B cell (primary cell): ENCODE measurements around the gene HOXB8. TPM values are rescaled to one million over a fixed set of nuclear protein-coding genes. Genes with fewer than 3 reads are reported as not detected.

Experiments
- ATAC-seq: fragments of 200-7000 bp; cut with Tn5 transposase; one replicate; pipeline ENCODE4 v1.10.0; 2021; ENCODE audit warnings: low read depth, mild to moderate bottlenecking, moderate number of reproducible peaks, moderate library complexity
- CTCF ChIA-PET: fragments of 350-600 bp; sonication (Branson Sonifier 250); formaldehyde crosslinking; loops from one replicate; lab custom pipeline; 2021; ENCODE audit warnings: antibody characterized with exemption, inconsistent platforms; lab: Charles Lee
- POLR2A ChIA-PET: fragments of 350-600 bp; sonication (Branson Sonifier 250); formaldehyde crosslinking; loops from one replicate; lab custom pipeline; 2021; ENCODE audit warnings: antibody characterized with exemption; lab: Charles Lee
- DNase-seq: peaks from one replicate; pipeline ENCODE4 v3.0.0; 2013
- H2AFZ ChIP-seq: 2 replicates; pipeline ENCODE4 v1.6.1; 2012; ENCODE audit warnings: mild to moderate bottlenecking, low read depth, low read length; ENCODE audit not compliant: insufficient read depth, poor library complexity, severe bottlenecking
- H3K27ac ChIP-seq, 2 donors: 1 replicate in 1 of 2; 2 replicates in 1 of 2; pipeline ENCODE4 v1.5.1; 2012 to 2013; ENCODE audit warnings: low read length in 2 of 2, mild to moderate bottlenecking in 2 of 2, moderate library complexity in 1 of 2
- H3K27me3 ChIP-seq, 4 experiments: fragments of 200-600 bp in 1 of 4; sonication (generic) in 1 of 4; replicated peaks in 1 of 4; 1 replicate in 2 of 4; 2 replicates in 2 of 4; pipeline versions ENCODE4 v1.6.1 to v1.7.0; 2013 to 2016; ENCODE audit warnings: low read length in 3 of 4, mild to moderate bottlenecking in 2 of 4, mixed read lengths in 1 of 4, moderate library complexity in 1 of 4; ENCODE audit not compliant: insufficient read depth in 4 of 4, control insufficient read depth in 3 of 4; ENCODE audit errors: control extremely low read depth in 1 of 4
- H3K36me3 ChIP-seq, 2 experiments: replicated peaks in 1 of 2; 1 replicate in 1 of 2; 2 replicates in 1 of 2; pipeline versions ENCODE4 v1.6.1 to v1.7.1; 2013; ENCODE audit warnings: low read length in 1 of 2; ENCODE audit not compliant: insufficient read depth in 2 of 2, control insufficient read depth in 1 of 2; ENCODE audit errors: control extremely low read depth in 1 of 2, extremely low read depth in 1 of 2
- H3K4me1 ChIP-seq, 2 donors: fragments of 200-600 bp in 1 of 2; sonication (generic) in 1 of 2; 1 replicate in 1 of 2; 2 replicates in 1 of 2; pipeline versions ENCODE4 v1.5.1 to v1.6.1; 2013 to 2017; ENCODE audit warnings: low read length in 2 of 2; ENCODE audit not compliant: control insufficient read depth in 2 of 2, insufficient read depth in 2 of 2
- H3K4me2 ChIP-seq: replicated peaks from 2 replicates; pipeline ENCODE3; 2012; ENCODE audit warnings: mild to moderate bottlenecking, low read depth, low read length; ENCODE audit not compliant: poor library complexity, severe bottlenecking
- H3K4me3 ChIP-seq, 5 experiments: fragments of 200-600 bp in 1 of 5; sonication (generic) in 1 of 5; 1 replicate in 3 of 5; 2 replicates in 2 of 5; pipeline versions ENCODE4 v1.5.1 to v1.7.0; 2011 to 2016; ENCODE audit warnings: low read length in 4 of 5, mild to moderate bottlenecking in 4 of 5, low read depth in 2 of 5, control low read depth in 1 of 5, moderate library complexity in 1 of 5; ENCODE audit not compliant: insufficient read depth in 1 of 5; ENCODE audit errors: control extremely low read depth in 1 of 5, extremely low read depth in 1 of 5
- H3K79me2 ChIP-seq: fragments of 200-600 bp; sonication (generic); one replicate; pipeline ENCODE4 v1.6.0; 2016; ENCODE audit warnings: low read length; ENCODE audit not compliant: control insufficient read depth, insufficient read depth
- H3K9ac ChIP-seq: fragments of 200-600 bp; sonication (generic); 2 replicates; pipeline ENCODE4 v1.6.1; 2017; ENCODE audit warnings: mild to moderate bottlenecking, low read length, moderate library complexity
- H3K9me3 ChIP-seq, 3 donors: one replicate each; pipeline versions ENCODE4 v1.6.1 to v1.7.1; 2013; ENCODE audit warnings: low read length in 2 of 3; ENCODE audit not compliant: control insufficient read depth in 2 of 3, insufficient read depth in 1 of 3; ENCODE audit errors: control extremely low read depth in 1 of 3
- H4K20me1 ChIP-seq: 2 replicates; pipeline ENCODE4 v1.6.0; 2012; ENCODE audit warnings: mild to moderate bottlenecking, low read length; ENCODE audit not compliant: insufficient read depth, control insufficient read depth, poor library complexity, severe bottlenecking
- H3K27ac Mint-ChIP-seq: one replicate; pipeline ENCODE4 v1.8.0; 2021; ENCODE audit warnings: mixed read lengths
- H3K27me3 Mint-ChIP-seq: one replicate; pipeline ENCODE4 v1.8.0; 2021; ENCODE audit warnings: mixed read lengths
- H3K4me1 Mint-ChIP-seq: one replicate; pipeline ENCODE4 v1.8.0; 2021; ENCODE audit warnings: mixed read lengths
- H3K4me3 Mint-ChIP-seq: one replicate; pipeline ENCODE4 v1.8.0; 2021; ENCODE audit warnings: mixed read lengths
- H3K9me3 Mint-ChIP-seq: one replicate; pipeline ENCODE4 v1.8.0; 2022; ENCODE audit warnings: mixed read lengths; ENCODE audit not compliant: insufficient read depth
- EZH2 ChIP-seq: IDR thresholded peaks from 2 replicates; pipeline ENCODE4 v1.6.1; 2012; ENCODE audit warnings: borderline replicate concordance, low read depth, mild to moderate bottlenecking, moderate library complexity, low read length; ENCODE audit not compliant: insufficient read depth, poor library complexity, severe bottlenecking
- WGBS: methylation state at CpG from one replicate; pipeline ENCODE4 v1.1.5; 2013; ENCODE audit warnings: missing lambda C conversion rate; ENCODE audit not compliant: insufficient coverage; 5-methylcytosine and 5-hydroxymethylcytosine counted together
- intact Hi-C: fragments of 100-400 bp; cut with micrococcal nuclease; formaldehyde crosslinking; loops from one replicate; pipeline ENCODE4 v1.10.0; 2022
- polyA plus RNA-seq: library from polyadenylated mRNA; depleted of rRNA; stranded (reverse); fragments of >200 nt; gene quantifications from 2 replicates; pipeline ENCODE4 v1.2.3, GENCODE V29; 2012
- total RNA-seq, 2 donors: library from RNA; stranded (reverse); fragments of 120-200 nt in 1 of 2; gene quantifications; 1 replicate in 1 of 2; 2 replicates in 1 of 2; pipeline versions ENCODE4 v1.2.3 to v1.2.4, GENCODE V29; 2013 to 2022
- TF ChIP-seq, protein P1 (sequence below): fragments of 200-600 bp; IDR thresholded peaks from one replicate; pipeline ENCODE4 v1.8.0; 2022; ENCODE audit warnings: antibody characterized with exemption, mild to moderate bottlenecking

The HOXB8 gene
- total and polyA plus RNA-seq, 2 donors (not counting 1 experiment from before 2014, with no cell fraction given), result not detected

DNA sequence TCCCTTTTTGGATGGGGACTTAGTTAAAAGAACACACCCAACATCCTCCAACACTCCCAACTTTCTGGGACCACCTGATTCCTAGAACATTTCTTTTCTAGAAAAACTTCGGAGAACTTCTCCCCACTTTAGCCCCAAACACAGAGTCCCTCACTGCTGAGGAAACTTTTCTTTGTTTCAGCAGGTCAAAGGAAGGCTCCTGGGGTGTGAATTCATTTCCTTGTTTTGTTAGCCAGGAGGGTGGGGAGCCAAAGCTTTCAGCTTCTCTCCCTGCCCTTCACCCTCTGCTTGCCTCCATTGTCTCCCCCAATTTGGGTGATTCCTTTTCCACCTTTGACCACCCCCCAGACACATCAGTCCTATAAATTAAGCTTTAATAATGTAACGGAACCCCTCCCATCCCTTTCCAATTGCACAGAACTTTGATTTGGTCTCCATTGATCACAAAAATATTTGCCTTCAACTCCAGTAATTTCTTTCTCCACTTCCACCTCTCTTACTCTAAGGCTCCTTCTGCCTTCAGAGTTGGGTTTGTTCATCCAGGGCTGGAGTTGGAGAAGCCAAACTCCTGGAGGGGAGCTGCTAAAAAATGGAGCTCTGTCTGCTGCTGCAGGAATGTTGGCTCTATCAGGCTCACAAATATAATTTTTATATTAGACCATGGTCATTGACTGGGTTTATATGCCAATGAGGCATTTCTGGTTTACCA is 47.3 kb downstream of the HOXB8 start:
- H3K9ac ChIP-seq, result no peak overlapping the region
- WGBS, result 100% methylated on average over 1 of the region's 2 CpGs
- Mint-ChIP-seq H3K27me3 (peaks cover 20% of the 10 kb centered on the region), H3K4me1 (peaks cover 9% of the 10 kb centered on the region), H3K4me3 (no peak overlapping the region), H3K27ac (no peak overlapping the region), H3K9me3 (no peaks in the 10 kb centered on the region)
- H4K20me1 ChIP-seq, result no peaks in the 10 kb centered on the region
- DNase-seq (no peak), ATAC-seq (no peak)
- no peak overlapping the region for H3K4me3 ChIP-seq
- H3K27ac ChIP-seq, result no peak overlapping the region
- intact Hi-C loops, result no loop called here
- CTCF ChIA-PET, result interaction anchor here (1.3 kb wide), 1 partner anchor 216 kb away, joined by 3 read pairs; no protein-coding TSS in a partner anchor
- H3K27me3 ChIP-seq, result peaks cover 0 to 69% (median 25%) of the 10 kb centered on the region in 4 experiments
- H3K79me2 ChIP-seq, result no peaks in the 10 kb centered on the region
- H2AFZ ChIP-seq, result no peak overlapping the region
- no peak overlapping the region for H3K4me2 ChIP-seq
- TF ChIP-seq EZH2, result no peak
- TF ChIP-seq, protein P1, sequence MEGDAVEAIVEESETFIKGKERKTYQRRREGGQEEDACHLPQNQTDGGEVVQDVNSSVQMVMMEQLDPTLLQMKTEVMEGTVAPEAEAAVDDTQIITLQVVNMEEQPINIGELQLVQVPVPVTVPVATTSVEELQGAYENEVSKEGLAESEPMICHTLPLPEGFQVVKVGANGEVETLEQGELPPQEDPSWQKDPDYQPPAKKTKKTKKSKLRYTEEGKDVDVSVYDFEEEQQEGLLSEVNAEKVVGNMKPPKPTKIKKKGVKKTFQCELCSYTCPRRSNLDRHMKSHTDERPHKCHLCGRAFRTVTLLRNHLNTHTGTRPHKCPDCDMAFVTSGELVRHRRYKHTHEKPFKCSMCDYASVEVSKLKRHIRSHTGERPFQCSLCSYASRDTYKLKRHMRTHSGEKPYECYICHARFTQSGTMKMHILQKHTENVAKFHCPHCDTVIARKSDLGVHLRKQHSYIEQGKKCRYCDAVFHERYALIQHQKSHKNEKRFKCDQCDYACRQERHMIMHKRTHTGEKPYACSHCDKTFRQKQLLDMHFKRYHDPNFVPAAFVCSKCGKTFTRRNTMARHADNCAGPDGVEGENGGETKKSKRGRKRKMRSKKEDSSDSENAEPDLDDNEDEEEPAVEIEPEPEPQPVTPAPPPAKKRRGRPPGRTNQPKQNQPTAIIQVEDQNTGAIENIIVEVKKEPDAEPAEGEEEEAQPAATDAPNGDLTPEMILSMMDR, result no peak
- POLR2A ChIA-PET, result no interaction called here
- peaks cover 0 to 6% (median 0%) of the 10 kb centered on the region in 3 donors for H3K9me3 ChIP-seq
- peaks cover 5 to 8% of the 10 kb centered on the region in 2 donors for H3K4me1 ChIP-seq
- no peaks in the 10 kb centered on the region for H3K36me3 ChIP-seq

DNA sequence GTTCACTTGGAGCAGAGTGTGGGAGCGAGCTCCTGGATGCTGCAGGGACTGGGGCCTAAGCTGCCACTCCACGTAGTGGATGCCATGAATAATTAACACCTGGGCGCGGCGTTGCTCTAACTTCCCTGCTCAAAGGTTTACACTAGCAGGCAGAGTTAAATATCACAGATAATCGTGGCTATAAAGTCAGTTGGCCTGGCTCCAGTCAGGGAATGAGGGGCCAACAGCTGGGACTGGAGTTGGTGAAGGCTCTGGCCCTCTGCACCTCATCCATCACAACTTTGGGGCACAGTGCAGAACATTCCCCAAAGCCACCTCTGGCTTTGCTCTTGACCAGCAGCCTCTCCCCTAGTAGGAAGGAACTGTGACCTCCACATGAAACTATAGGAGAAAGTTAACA is 47.9 kb downstream of the HOXB8 start:
- Mint-ChIP-seq H3K4me1 (peaks cover 9% of the 10 kb centered on the region), H3K4me3 (no peak overlapping the region), H3K9me3 (no peaks in the 10 kb centered on the region), H3K27ac (no peak overlapping the region), H3K27me3 (peaks cover 20% of the 10 kb centered on the region)
- no peak for ATAC-seq
- H3K9ac ChIP-seq, result no peak overlapping the region
- H3K79me2 ChIP-seq, result no peaks in the 10 kb centered on the region
- H3K27me3 ChIP-seq, result peaks cover 0 to 71% (median 26%) of the 10 kb centered on the region in 4 experiments
- H3K4me3 ChIP-seq, result no peak overlapping the region
- H4K20me1 ChIP-seq, result no peaks in the 10 kb centered on the region
- no peak for DNase-seq
- ChIA-PET POLR2A (no interaction called here), CTCF (no interaction called here)
- no peak overlapping the region for H3K4me2 ChIP-seq
- 82% methylated on average over 6 of the region's 6 CpGs for WGBS
- TF ChIP-seq, protein P1, result no peak
- no peak for TF ChIP-seq EZH2
- peaks cover 5 to 8% of the 10 kb centered on the region in 2 donors for H3K4me1 ChIP-seq
- intact Hi-C loops, result no loop called here
- peaks cover 0 to 6% (median 0%) of the 10 kb centered on the region in 3 donors for H3K9me3 ChIP-seq
- no peak overlapping the region for H2AFZ ChIP-seq
- H3K27ac ChIP-seq, result no peak overlapping the region
- no peaks in the 10 kb centered on the region for H3K36me3 ChIP-seq
